ENCODE data around the gene VAMP2. TPM values are rescaled to one million over a fixed set of nuclear protein-coding genes. Genes with fewer than 3 reads are reported as not detected.

Gene VAMP2
- total and polyA plus RNA-seq, 2 donors (not counting 1 experiment from before 2014, with no cell fraction given) = 162 to 209 TPM

- ATAC-seq (ENCODE audit: low read depth) = no peak
- H3K27me3 ChIP-seq (replicated peaks in 1 of 4; ENCODE audit: control extremely low read depth in 1 of 4, control insufficient read depth in 3 of 4, insufficient read depth in 4 of 4, low read length in 3 of 4) = peaks cover 0 to 47% (median 20%) of the 10 kb centered on the region in 4 experiments
- H3K79me2 ChIP-seq (ENCODE audit: control insufficient read depth, insufficient read depth, low read length) = no peaks in the 10 kb centered on the region
- peak overlapping the region in 4 of 5 experiments; percentile 70 to 85 (median 71) for H3K4me3 ChIP-seq (ENCODE audit: control extremely low read depth in 1 of 5, extremely low read depth in 1 of 5, insufficient read depth in 1 of 5, low read depth in 2 of 5, low read length in 4 of 5)
- H3K9ac ChIP-seq (ENCODE audit: low read length) = peak overlapping the region; percentile 83
- peak overlapping the region; percentile 12 for H2AFZ ChIP-seq (ENCODE audit: insufficient read depth, low read depth, low read length, poor library complexity, severe bottlenecking)
- H3K36me3 ChIP-seq (replicated peaks in 1 of 2; ENCODE audit: control extremely low read depth in 1 of 2, control insufficient read depth in 1 of 2, extremely low read depth in 1 of 2, insufficient read depth in 2 of 2, low read length in 1 of 2) = no peaks in the 10 kb centered on the region
- H4K20me1 ChIP-seq (ENCODE audit: control insufficient read depth, insufficient read depth, low read length, poor library complexity, severe bottlenecking) = peaks cover 34% of the 10 kb centered on the region
- Mint-ChIP-seq H3K9me3 (ENCODE audit: insufficient read depth) (no peaks in the 10 kb centered on the region), H3K4me3 (peak overlapping the region; percentile 94), H3K27ac (peak overlapping the region; percentile 94), H3K4me1 (peaks cover 67% of the 10 kb centered on the region), H3K27me3 (peaks cover 37% of the 10 kb centered on the region)
- peak; percentile 60 for DNase-seq
- H3K4me2 ChIP-seq (replicated peaks; ENCODE audit: low read depth, low read length, poor library complexity, severe bottlenecking) = peak overlapping the region; percentile 91
- TF ChIP-seq EZH2 (IDR thresholded peaks at IDR 0.05; ENCODE audit: borderline replicate concordance, insufficient read depth, low read depth, low read length, poor library complexity, severe bottlenecking) = no peak
- 4% methylated on average over 20 of the region's 24 CpGs for WGBS (ENCODE audit: insufficient coverage)
- H3K4me1 ChIP-seq (ENCODE audit: control insufficient read depth in 2 of 2, insufficient read depth in 2 of 2, low read length in 2 of 2) = peaks cover 57 to 70% of the 10 kb centered on the region in 2 donors
- no peak overlapping the region for H3K27ac ChIP-seq (ENCODE audit: low read length in 2 of 2)
- peaks cover 0 to 21% (median 0%) of the 10 kb centered on the region in 3 donors for H3K9me3 ChIP-seq (ENCODE audit: control extremely low read depth in 1 of 3, control insufficient read depth in 2 of 3, insufficient read depth in 1 of 3, low read length in 2 of 3)
- intact Hi-C loops (cut with micrococcal nuclease) = no loop called here
- ChIA-PET CTCF (interaction anchor here (0.7 to 3.6 kb wide), 13 partner anchors 9 to 124 kb away, joined by 3 to 12 read pairs (median 6); partner anchors contain the start of gene CTC1), POLR2A (interaction anchor here (0.9 to 1.5 kb wide), 3 partner anchors 14 to 123 kb away, joined by 5 to 9 read pairs (median 5); partner anchors contain the start of gene CTC1)
Observed at GRCh38 chr17:8124350-8125153, 38.2 kb downstream of the VAMP2 start.

- DNase-seq = no peak
- peaks cover 39% of the 10 kb centered on the region for H3K27me3 Mint-ChIP-seq
Observed at GRCh38 chr17:8123695-8124349, 38.9 kb downstream of the VAMP2 start, which contains the start of gene HES7. TSS of gene HES7 (minus strand) at chr17:8124106. CDS start at chr17:8124084, 22 bp downstream.

More at GRCh38 chr17:8123695-8124349, 38.9 kb downstream of the VAMP2 start, which contains the start of gene HES7:
- H3K9me3 ChIP-seq (ENCODE audit: control extremely low read depth in 1 of 3, control insufficient read depth in 2 of 3, insufficient read depth in 1 of 3, low read length in 2 of 3) = peaks cover 0 to 21% (median 0%) of the 10 kb centered on the region in 3 donors
- H2AFZ ChIP-seq (ENCODE audit: insufficient read depth, low read depth, low read length, poor library complexity, severe bottlenecking) = peak within 1 kb of the TSS; percentile 54
- ChIA-PET POLR2A (interaction anchor here (0.9 to 1.5 kb wide), 4 partner anchors 15 to 124 kb away, joined by 5 to 9 read pairs (median 6); partner anchors contain the start of gene CTC1), CTCF (interaction anchor here (0.7 to 3.6 kb wide), 15 partner anchors 9 to 177 kb away, joined by 3 to 12 read pairs (median 6); partner anchors contain the start of gene CTC1)
- H3K4me2 ChIP-seq (replicated peaks; ENCODE audit: low read depth, low read length, poor library complexity, severe bottlenecking) = peak within 1 kb of the TSS; percentile 91
- H3K4me1 Mint-ChIP-seq = peaks cover 72% of the 10 kb centered on the region
- peak within 1 kb of the TSS in 4 of 5 experiments; percentile 70 to 85 (median 71) for H3K4me3 ChIP-seq (ENCODE audit: control extremely low read depth in 1 of 5, extremely low read depth in 1 of 5, insufficient read depth in 1 of 5, low read depth in 2 of 5, low read length in 4 of 5)
- no peaks in the 10 kb centered on the region for H3K9me3 Mint-ChIP-seq (ENCODE audit: insufficient read depth)
- H4K20me1 ChIP-seq (ENCODE audit: control insufficient read depth, insufficient read depth, low read length, poor library complexity, severe bottlenecking) = peaks cover 34% of the 10 kb centered on the region
- H3K27ac ChIP-seq (ENCODE audit: low read length in 2 of 2) = no peak within 1 kb of the TSS
- peak within 1 kb of the TSS; percentile 83 for H3K9ac ChIP-seq (ENCODE audit: low read length)
- under 1% methylated on average over 26 of the region's 29 CpGs for WGBS (ENCODE audit: insufficient coverage)
- H3K79me2 ChIP-seq (ENCODE audit: control insufficient read depth, insufficient read depth, low read length) = no peaks in the 10 kb centered on the region
- H3K27ac Mint-ChIP-seq = peak within 1 kb of the TSS; percentile 94
- peaks cover 0 to 47% (median 20%) of the 10 kb centered on the region in 4 experiments for H3K27me3 ChIP-seq (replicated peaks in 1 of 4; ENCODE audit: control extremely low read depth in 1 of 4, control insufficient read depth in 3 of 4, insufficient read depth in 4 of 4, low read length in 3 of 4)
- no peak for ATAC-seq (ENCODE audit: low read depth)
- no peaks in the 10 kb centered on the region for H3K36me3 ChIP-seq (replicated peaks in 1 of 2; ENCODE audit: control extremely low read depth in 1 of 2, control insufficient read depth in 1 of 2, extremely low read depth in 1 of 2, insufficient read depth in 2 of 2, low read length in 1 of 2)
- TF ChIP-seq CTCF (IDR thresholded peaks at IDR 0.05) = no peak
- TF ChIP-seq EZH2 (IDR thresholded peaks at IDR 0.05; ENCODE audit: borderline replicate concordance, insufficient read depth, low read depth, low read length, poor library complexity, severe bottlenecking) = peak; percentile 82
- peaks cover 57 to 70% of the 10 kb centered on the region in 2 donors for H3K4me1 ChIP-seq (ENCODE audit: control insufficient read depth in 2 of 2, insufficient read depth in 2 of 2, low read length in 2 of 2)
- intact Hi-C loops (cut with micrococcal nuclease) = no loop called here
- peak within 1 kb of the TSS; percentile 94 for H3K4me3 Mint-ChIP-seq

Measured in B cell (primary cell).